ENCODE results near the gene RBBP8NL. TPM values are rescaled to one million over a fixed set of nuclear protein-coding genes. Genes with fewer than 3 reads are reported as not detected.

RBBP8NL gene
- total RNA-seq, 1 donor from 2014 or later: not detected

DNA sequence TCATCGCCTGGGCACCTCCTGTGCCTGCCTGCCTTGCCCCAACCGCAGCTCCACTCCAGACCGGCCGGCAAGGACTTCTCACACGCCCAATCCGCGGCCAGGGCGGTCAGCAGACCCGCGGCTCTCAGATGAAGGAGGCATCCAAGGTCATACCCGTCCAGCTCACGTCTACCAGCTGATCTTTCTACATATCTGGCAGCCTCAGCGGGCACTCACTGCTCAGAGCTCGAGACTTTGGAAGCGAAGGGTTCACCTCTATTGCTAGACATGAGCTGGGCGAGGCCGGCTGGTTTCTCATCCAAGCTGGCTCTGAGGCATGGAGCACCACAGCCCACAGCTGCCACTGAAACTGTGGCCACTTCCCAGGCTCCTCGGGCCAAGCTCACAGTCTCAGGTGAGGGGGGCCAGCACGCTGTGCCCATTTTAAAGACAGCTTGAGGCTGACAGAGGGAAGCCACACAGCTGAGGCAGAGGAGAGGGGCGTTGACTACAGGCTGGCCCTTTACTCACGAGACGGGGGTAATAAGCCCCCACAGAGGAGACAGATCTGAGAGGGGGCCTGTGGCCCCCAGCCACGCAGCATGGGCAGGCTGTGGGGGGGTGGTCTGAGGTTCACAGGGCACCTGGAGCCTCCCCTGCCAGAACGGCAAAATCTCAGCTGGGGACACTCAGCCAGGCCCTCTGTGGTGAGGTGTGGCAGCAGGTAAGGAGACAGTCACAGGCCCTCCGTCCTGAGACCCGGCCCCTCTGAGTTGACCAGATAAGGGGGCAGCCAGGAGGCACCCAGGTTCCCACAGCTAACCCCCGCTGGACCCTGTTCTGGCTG, 62.2 kb downstream of the RBBP8NL start:
- H3K36me3 ChIP-seq (ENCODE audit: control insufficient read depth in 3 of 3, insufficient read depth in 3 of 3, low read length in 3 of 3): no peaks in the 10 kb centered on the region
- H3K9ac ChIP-seq (ENCODE audit: low read depth in 1 of 3, low read length in 3 of 3): peak overlapping the region in 2 of 3 donors; percentile 62 to 70
- peaks cover 72 to 85% (median 85%) of the 10 kb centered on the region in 3 donors for H3K4me1 ChIP-seq (ENCODE audit: control insufficient read depth in 3 of 3, insufficient read depth in 3 of 3, low read length in 3 of 3)
- H3K4me3 ChIP-seq (ENCODE audit: low read length in 3 of 3): peak overlapping the region; percentile 21 to 54 (median 23)
- H3K27ac ChIP-seq (ENCODE audit: low read depth, low read length): peak overlapping the region; percentile 83
- no peaks in the 10 kb centered on the region for H3K9me3 ChIP-seq (ENCODE audit: control insufficient read depth in 3 of 3, low read length in 3 of 3)
- peaks cover 0 to 3% (median 0%) of the 10 kb centered on the region in 3 donors for H3K27me3 ChIP-seq (ENCODE audit: control insufficient read depth in 3 of 3, insufficient read depth in 3 of 3, low read length in 3 of 3)

- peak overlapping the region in 2 of 3 donors; percentile 21 to 54 for H3K4me3 ChIP-seq (ENCODE audit: low read length in 3 of 3)
- H3K4me1 ChIP-seq (ENCODE audit: control insufficient read depth in 3 of 3, insufficient read depth in 3 of 3, low read length in 3 of 3): peaks cover 65 to 84% (median 79%) of the 10 kb centered on the region in 3 donors
- peak overlapping the region; percentile 83 for H3K27ac ChIP-seq (ENCODE audit: low read depth, low read length)
Measured at GRCh38 chr20:62363920-62364851, 63.2 kb downstream of the RBBP8NL start.

GRCh38 chr20:62362991-62363919, 64.1 kb downstream of the RBBP8NL start:
- H3K4me1 ChIP-seq (ENCODE audit: control insufficient read depth in 3 of 3, insufficient read depth in 3 of 3, low read length in 3 of 3): peaks cover 67 to 84% (median 80%) of the 10 kb centered on the region in 3 donors
- no peaks in the 10 kb centered on the region for H3K36me3 ChIP-seq (ENCODE audit: control insufficient read depth in 3 of 3, insufficient read depth in 3 of 3, low read length in 3 of 3)
- H3K27me3 ChIP-seq (ENCODE audit: control insufficient read depth in 3 of 3, insufficient read depth in 3 of 3, low read length in 3 of 3): peaks cover 0 to 3% (median 0%) of the 10 kb centered on the region in 3 donors
- no peak overlapping the region for H3K9ac ChIP-seq (ENCODE audit: low read depth in 1 of 3, low read length in 3 of 3)
- H3K4me3 ChIP-seq (ENCODE audit: low read length in 3 of 3): no peak overlapping the region
- no peaks in the 10 kb centered on the region for H3K9me3 ChIP-seq (ENCODE audit: control insufficient read depth in 3 of 3, low read length in 3 of 3)
- H3K27ac ChIP-seq (ENCODE audit: low read depth, low read length): peak overlapping the region; percentile 83

More at GRCh38 chr20:62363920-62364851, 63.2 kb downstream of the RBBP8NL start:
- Histone ChIP-seq H3K36me3 (ENCODE audit: control insufficient read depth in 3 of 3, insufficient read depth in 3 of 3, low read length in 3 of 3) (no peaks in the 10 kb centered on the region), H3K27me3 (ENCODE audit: control insufficient read depth in 3 of 3, insufficient read depth in 3 of 3, low read length in 3 of 3) (peaks cover 0 to 3% (median 0%) of the 10 kb centered on the region in 3 donors), H3K9ac (ENCODE audit: low read depth in 1 of 3, low read length in 3 of 3) (peak overlapping the region in 2 of 3 donors; percentile 62 to 70), H3K9me3 (ENCODE audit: control insufficient read depth in 3 of 3, low read length in 3 of 3) (no peaks in the 10 kb centered on the region)

- peaks cover 0 to 3% (median 0%) of the 10 kb centered on the region in 3 donors for H3K27me3 ChIP-seq (ENCODE audit: control insufficient read depth in 3 of 3, insufficient read depth in 3 of 3, low read length in 3 of 3)
- H3K36me3 ChIP-seq (ENCODE audit: control insufficient read depth in 3 of 3, insufficient read depth in 3 of 3, low read length in 3 of 3): no peaks in the 10 kb centered on the region
- H3K9me3 ChIP-seq (ENCODE audit: control insufficient read depth in 3 of 3, low read length in 3 of 3): no peaks in the 10 kb centered on the region
- H3K9ac ChIP-seq (ENCODE audit: low read depth in 1 of 3, low read length in 3 of 3): peak overlapping the region in 1 of 3 donors; percentile 3
- peaks cover 67 to 84% (median 80%) of the 10 kb centered on the region in 3 donors for H3K4me1 ChIP-seq (ENCODE audit: control insufficient read depth in 3 of 3, insufficient read depth in 3 of 3, low read length in 3 of 3)
- no peak overlapping the region for H3K4me3 ChIP-seq (ENCODE audit: low read length in 3 of 3)
- no peak overlapping the region for H3K27ac ChIP-seq (ENCODE audit: low read depth, low read length)
Measured at GRCh38 chr20:62362590-62362940, 64.8 kb downstream of the RBBP8NL start.

DNA sequence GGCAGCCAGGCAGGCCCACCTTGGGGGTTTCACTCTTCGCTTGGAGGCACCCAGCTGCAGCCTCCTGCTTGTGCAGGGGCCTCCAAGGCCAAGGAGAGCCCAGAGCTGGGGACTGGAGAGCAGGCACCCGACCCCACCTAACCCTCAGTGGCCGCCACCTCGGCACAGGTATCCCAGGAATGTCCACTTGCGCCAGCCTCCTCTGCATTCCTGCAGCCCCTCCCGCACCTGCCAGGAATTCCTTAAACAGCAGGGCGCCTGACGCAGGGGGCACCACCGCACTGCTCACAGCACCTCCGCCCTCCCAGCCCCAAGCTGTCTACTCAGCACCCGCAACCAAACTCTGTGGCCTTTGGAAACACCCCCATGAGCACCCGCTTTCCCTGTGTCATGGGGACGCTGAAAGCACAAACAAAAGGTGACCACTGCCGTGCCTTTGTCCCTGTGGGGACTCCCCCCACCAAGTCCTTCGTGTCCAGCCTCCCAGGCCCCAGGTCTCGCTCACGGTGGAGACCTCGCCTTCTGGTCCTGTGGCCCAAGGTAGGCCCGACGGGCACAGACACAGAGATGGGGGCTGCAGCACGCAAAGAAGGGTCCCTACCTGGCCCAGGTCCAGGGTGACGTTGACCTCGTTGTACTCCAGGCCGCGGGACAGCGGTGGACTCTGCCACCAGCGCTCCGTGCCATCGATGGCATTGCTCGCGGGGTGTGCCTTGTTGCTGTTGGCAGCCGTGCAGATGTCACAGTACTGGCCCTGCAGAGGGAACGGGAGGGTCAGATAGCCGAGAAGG, 65.3 kb downstream of the RBBP8NL start:
- Histone ChIP-seq H3K9me3 (ENCODE audit: control insufficient read depth in 3 of 3, low read length in 3 of 3) (no peaks in the 10 kb centered on the region), H3K27me3 (ENCODE audit: control insufficient read depth in 3 of 3, insufficient read depth in 3 of 3, low read length in 3 of 3) (peaks cover 0 to 3% (median 0%) of the 10 kb centered on the region in 3 donors), H3K9ac (ENCODE audit: low read depth in 1 of 3, low read length in 3 of 3) (peak overlapping the region in 1 of 3 donors; percentile 3), H3K27ac (ENCODE audit: low read depth, low read length) (peak overlapping the region; percentile 25), H3K4me3 (ENCODE audit: low read length in 3 of 3) (no peak overlapping the region), H3K36me3 (ENCODE audit: control insufficient read depth in 3 of 3, insufficient read depth in 3 of 3, low read length in 3 of 3) (no peaks in the 10 kb centered on the region), H3K4me1 (ENCODE audit: control insufficient read depth in 3 of 3, insufficient read depth in 3 of 3, low read length in 3 of 3) (peaks cover 70 to 87% (median 83%) of the 10 kb centered on the region in 3 donors)

DNA sequence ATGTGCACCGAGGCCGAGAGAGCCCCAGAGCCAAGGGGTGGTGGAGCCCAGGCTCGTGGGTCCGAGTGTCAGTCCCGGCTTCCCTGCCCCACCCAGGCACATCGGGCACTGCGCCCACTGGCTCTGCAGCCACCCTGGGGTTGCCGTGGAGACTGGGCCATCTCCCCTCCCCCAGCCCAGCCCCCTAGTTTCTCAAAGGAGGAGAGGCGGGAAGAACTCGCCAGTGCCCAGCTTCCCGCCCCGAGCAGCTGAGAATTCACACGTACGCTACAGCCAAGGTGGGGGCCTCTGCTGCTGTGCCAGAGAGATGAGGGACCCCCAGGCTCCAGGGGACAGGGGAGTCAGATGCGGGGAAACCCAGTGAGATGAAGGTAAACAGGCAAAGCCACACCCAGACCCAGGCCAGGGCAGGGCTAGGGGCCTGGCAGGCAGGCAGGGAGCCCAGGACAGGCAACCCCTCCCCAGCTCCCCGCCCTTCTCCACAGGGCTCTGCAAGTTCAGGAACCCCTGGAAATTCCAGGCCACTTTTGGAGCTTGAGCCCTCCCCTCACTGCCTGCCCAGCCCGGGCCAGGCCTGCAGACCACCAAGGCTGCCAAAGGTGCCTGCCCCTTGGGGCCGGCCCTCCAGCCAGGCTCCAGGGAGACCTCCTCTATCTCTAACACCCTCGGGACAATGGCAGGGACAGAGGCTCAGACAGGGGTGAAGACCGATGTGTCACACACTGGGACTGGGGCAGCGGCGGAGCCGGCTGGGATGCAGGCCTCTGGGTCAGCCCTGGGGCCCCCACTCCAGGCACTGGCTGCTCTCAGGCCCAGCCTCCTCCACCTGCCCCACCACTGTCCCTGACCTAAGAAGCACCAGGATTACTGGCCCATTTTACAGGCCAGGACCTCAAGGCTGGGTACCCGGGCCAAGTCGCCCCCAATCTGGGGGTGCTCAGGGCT, 66.2 kb downstream of the RBBP8NL start:
- peaks cover 0 to 3% (median 0%) of the 10 kb centered on the region in 3 donors for H3K27me3 ChIP-seq (ENCODE audit: control insufficient read depth in 3 of 3, insufficient read depth in 3 of 3, low read length in 3 of 3)
- H3K4me3 ChIP-seq (ENCODE audit: low read length in 3 of 3): no peak overlapping the region
- H3K9me3 ChIP-seq (ENCODE audit: control insufficient read depth in 3 of 3, low read length in 3 of 3): no peaks in the 10 kb centered on the region
- H3K9ac ChIP-seq (ENCODE audit: low read depth in 1 of 3, low read length in 3 of 3): peak overlapping the region in 2 of 3 donors; percentile 14 to 50
- no peaks in the 10 kb centered on the region for H3K36me3 ChIP-seq (ENCODE audit: control insufficient read depth in 3 of 3, insufficient read depth in 3 of 3, low read length in 3 of 3)
- peaks cover 75 to 93% (median 89%) of the 10 kb centered on the region in 3 donors for H3K4me1 ChIP-seq (ENCODE audit: control insufficient read depth in 3 of 3, insufficient read depth in 3 of 3, low read length in 3 of 3)
- H3K27ac ChIP-seq (ENCODE audit: low read depth, low read length): peak overlapping the region; percentile 25
